OCI-M2 (cell line): ENCODE data around the gene VWF.

Experiments used
- DNase-seq: peaks from one replicate; lab custom pipeline; 2025; ENCODE audit not compliant: unreplicated experiment; lab: John Stamatoyannopoulos, UW

Gene VWF

GRCh38 chr12:5899675-5900074 is 224.8 kb downstream of the VWF start:
- DNase-seq: no peak

- no peak for DNase-seq
These were observed 225.6 kb downstream of the VWF start for GRCh38 chr12:5898874-5899273.
